ENCODE measurements around the gene GLOD5. TPM values are rescaled to one million over a fixed set of nuclear protein-coding genes. Genes with fewer than 3 reads are reported as not detected.

GLOD5 gene
- total and polyA plus RNA-seq, 2 of the 8 experiments (the other 6 are each of a cell fraction or from before 2014, with no cell fraction given): 0.18 TPM; not detected in 1

DNA sequence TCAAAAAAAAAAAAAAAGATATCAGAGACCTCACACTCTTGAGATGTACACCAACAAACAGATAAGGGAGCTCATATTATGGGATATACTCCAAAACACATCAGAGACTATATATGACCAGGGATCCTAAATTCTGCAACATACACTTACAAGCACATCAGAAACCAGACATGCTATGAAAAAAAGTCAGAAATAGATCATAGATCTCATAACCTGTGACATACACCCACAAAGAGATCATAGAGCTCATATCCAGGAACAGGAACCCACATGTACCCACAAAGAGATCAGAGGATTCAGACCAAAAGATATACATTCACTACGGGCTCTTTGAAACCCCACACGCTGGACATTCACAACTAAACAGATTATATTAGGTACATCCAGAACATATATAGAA, 35.0 kb upstream of the GLOD5 start (continued):
- TF ChIP-seq, protein P1, sequence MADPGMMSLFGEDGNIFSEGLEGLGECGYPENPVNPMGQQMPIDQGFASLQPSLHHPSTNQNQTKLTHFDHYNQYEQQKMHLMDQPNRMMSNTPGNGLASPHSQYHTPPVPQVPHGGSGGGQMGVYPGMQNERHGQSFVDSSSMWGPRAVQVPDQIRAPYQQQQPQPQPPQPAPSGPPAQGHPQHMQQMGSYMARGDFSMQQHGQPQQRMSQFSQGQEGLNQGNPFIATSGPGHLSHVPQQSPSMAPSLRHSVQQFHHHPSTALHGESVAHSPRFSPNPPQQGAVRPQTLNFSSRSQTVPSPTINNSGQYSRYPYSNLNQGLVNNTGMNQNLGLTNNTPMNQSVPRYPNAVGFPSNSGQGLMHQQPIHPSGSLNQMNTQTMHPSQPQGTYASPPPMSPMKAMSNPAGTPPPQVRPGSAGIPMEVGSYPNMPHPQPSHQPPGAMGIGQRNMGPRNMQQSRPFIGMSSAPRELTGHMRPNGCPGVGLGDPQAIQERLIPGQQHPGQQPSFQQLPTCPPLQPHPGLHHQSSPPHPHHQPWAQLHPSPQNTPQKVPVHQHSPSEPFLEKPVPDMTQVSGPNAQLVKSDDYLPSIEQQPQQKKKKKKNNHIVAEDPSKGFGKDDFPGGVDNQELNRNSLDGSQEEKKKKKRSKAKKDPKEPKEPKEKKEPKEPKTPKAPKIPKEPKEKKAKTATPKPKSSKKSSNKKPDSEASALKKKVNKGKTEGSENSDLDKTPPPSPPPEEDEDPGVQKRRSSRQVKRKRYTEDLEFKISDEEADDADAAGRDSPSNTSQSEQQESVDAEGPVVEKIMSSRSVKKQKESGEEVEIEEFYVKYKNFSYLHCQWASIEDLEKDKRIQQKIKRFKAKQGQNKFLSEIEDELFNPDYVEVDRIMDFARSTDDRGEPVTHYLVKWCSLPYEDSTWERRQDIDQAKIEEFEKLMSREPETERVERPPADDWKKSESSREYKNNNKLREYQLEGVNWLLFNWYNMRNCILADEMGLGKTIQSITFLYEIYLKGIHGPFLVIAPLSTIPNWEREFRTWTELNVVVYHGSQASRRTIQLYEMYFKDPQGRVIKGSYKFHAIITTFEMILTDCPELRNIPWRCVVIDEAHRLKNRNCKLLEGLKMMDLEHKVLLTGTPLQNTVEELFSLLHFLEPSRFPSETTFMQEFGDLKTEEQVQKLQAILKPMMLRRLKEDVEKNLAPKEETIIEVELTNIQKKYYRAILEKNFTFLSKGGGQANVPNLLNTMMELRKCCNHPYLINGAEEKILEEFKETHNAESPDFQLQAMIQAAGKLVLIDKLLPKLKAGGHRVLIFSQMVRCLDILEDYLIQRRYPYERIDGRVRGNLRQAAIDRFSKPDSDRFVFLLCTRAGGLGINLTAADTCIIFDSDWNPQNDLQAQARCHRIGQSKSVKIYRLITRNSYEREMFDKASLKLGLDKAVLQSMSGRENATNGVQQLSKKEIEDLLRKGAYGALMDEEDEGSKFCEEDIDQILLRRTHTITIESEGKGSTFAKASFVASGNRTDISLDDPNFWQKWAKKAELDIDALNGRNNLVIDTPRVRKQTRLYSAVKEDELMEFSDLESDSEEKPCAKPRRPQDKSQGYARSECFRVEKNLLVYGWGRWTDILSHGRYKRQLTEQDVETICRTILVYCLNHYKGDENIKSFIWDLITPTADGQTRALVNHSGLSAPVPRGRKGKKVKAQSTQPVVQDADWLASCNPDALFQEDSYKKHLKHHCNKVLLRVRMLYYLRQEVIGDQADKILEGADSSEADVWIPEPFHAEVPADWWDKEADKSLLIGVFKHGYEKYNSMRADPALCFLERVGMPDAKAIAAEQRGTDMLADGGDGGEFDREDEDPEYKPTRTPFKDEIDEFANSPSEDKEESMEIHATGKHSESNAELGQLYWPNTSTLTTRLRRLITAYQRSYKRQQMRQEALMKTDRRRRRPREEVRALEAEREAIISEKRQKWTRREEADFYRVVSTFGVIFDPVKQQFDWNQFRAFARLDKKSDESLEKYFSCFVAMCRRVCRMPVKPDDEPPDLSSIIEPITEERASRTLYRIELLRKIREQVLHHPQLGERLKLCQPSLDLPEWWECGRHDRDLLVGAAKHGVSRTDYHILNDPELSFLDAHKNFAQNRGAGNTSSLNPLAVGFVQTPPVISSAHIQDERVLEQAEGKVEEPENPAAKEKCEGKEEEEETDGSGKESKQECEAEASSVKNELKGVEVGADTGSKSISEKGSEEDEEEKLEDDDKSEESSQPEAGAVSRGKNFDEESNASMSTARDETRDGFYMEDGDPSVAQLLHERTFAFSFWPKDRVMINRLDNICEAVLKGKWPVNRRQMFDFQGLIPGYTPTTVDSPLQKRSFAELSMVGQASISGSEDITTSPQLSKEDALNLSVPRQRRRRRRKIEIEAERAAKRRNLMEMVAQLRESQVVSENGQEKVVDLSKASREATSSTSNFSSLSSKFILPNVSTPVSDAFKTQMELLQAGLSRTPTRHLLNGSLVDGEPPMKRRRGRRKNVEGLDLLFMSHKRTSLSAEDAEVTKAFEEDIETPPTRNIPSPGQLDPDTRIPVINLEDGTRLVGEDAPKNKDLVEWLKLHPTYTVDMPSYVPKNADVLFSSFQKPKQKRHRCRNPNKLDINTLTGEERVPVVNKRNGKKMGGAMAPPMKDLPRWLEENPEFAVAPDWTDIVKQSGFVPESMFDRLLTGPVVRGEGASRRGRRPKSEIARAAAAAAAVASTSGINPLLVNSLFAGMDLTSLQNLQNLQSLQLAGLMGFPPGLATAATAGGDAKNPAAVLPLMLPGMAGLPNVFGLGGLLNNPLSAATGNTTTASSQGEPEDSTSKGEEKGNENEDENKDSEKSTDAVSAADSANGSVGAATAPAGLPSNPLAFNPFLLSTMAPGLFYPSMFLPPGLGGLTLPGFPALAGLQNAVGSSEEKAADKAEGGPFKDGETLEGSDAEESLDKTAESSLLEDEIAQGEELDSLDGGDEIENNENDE (IDR thresholded peaks at IDR 0.05; ENCODE audit: insufficient replicate concordance, low read length): no peak
- TF ChIP-seq KDM4A (IDR thresholded peaks at IDR 0.05; ENCODE audit: low read depth, low read length, severe bottlenecking) (no peak), JUN (IDR thresholded peaks at IDR 0.05; ENCODE audit: low read depth, low read length) (no peak)

Data from H1 (cell line).